AG04450 (cell line): ENCODE data around the gene SHROOM2. TPM values are rescaled to one million over a fixed set of nuclear protein-coding genes. Genes with fewer than 3 reads are reported as not detected.
"Not testable (repeated sequence)": the region's sequence is repeated elsewhere in the genome, so short reads cannot be mapped to it uniquely, and the experiment has no call there.

Source experiments
- CTCF ChIA-PET: fragments of 300-600, 350-600 bp; formaldehyde crosslinking; extraction: SDS; loops from one replicate; lab custom pipeline; 2022; ENCODE audit warnings: antibody characterized with exemption, inconsistent platforms; lab: Charles Lee
- POLR2A ChIA-PET: fragments of 350-600 bp; formaldehyde crosslinking; extraction: SDS; loops from one replicate; lab custom pipeline; 2021; ENCODE audit warnings: antibody characterized with exemption, inconsistent platforms; lab: Yijun Ruan, JAX
- DNase-seq: peaks from one replicate; pipeline ENCODE4 v3.0.0-alpha.2; 2011; ENCODE audit warnings: low read depth, low spot score
- H3K27ac ChIP-seq: one replicate; pipeline ENCODE4 v1.5.1; 2012; ENCODE audit warnings: low read depth, low read length, control low read depth
- H3K27me3 ChIP-seq: one replicate; pipeline ENCODE4 v1.6.0; 2012; ENCODE audit warnings: low read length; ENCODE audit not compliant: control insufficient read depth, insufficient read depth
- H3K4me3 ChIP-seq: 2 replicates; pipeline ENCODE4 v1.5.1; 2011; ENCODE audit warnings: mild to moderate bottlenecking, low read depth, low read length, control low read depth
- H3K9me3 ChIP-seq: 2 replicates; pipeline ENCODE4 v1.5.1; 2012; ENCODE audit warnings: low read length; ENCODE audit not compliant: control insufficient read depth, insufficient read depth
- CTCF ChIP-seq: IDR thresholded peaks from 2 replicates; pipeline ENCODE4 v1.5.1; 2011; ENCODE audit warnings: low read depth, low read length, control low read depth, inconsistent platforms
- polyA plus RNA-seq: library from polyadenylated mRNA; depleted of rRNA; stranded (reverse); fragments of >200 nt; gene quantifications from 2 replicates; pipeline ENCODE4 v1.2.3, GENCODE V29; 2011

SHROOM2 gene
- polyA plus RNA-seq, 1 experiment: 9.9 TPM

DNA sequence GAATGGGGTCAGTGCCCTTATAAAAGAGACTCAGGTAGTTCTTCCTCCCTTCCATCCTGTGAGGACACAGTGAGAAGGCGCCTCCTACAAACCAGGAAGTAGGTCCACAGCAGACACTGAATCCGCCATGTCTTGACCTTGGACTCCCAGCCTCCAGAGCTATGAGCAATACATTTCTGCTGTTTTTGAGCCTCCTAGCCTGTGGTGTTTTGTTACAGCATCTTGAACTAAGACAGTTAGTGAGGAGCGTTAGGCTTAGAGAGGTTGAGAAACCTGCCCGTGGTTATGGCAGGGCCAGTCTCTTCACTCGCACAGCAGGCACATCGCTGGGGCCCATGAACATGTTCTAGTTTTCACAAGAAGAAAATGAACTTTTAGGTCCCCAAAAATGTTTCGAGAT lies 19.7 kb downstream of the SHROOM2 start:
- CTCF ChIA-PET: no interaction called here
- Histone ChIP-seq H3K27ac (no peak overlapping the region), H3K4me3 (no peak overlapping the region), H3K27me3 (no peaks in the 10 kb centered on the region), H3K9me3 (no peaks in the 10 kb centered on the region)
- POLR2A ChIA-PET: no interaction called here
- no peak for TF ChIP-seq CTCF
- DNase-seq: no peak

DNA sequence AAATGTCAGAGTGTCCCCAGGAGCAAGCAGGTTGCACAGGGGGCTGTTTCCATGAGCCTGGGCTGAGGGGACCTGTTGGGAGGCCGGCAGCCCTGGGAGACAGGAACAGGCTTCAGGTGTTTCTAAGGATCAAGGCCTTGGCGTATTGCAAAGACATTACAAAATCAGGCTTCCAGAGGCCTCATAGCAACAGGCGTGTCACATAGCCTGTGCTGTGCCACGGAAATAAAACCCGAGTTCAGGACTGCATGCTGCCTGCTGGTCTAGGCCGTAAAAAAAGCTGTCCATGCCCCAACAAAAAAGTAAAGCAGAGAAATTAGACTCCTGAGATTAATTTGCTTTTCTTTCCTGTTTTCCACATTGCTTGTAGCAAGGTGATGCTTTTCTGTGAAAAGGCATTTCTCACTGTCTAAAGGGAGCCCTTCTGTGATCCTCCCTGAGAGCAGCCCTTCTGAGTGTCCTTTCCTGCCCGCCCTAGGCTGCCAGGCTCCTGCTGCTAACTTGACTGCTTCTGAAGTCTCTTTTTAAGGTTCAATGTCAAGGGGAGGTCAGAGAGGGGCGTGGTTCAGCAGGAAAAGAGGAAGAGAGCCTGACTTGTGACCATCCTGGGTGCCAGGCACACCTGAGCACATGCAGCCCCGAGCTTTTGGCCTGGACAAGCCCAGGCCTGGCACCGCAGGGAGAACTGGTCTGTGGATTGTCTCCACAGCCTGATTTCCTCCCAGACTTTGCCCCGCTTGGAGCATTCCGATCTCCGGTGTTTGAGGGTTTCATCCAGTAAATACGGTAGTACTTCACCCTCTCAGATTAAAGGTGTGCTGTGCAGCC lies 21.3 kb downstream of the SHROOM2 start:
- no peaks in the 10 kb centered on the region for H3K27me3 ChIP-seq
- POLR2A ChIA-PET: no interaction called here
- CTCF ChIA-PET: no interaction called here
- H3K4me3 ChIP-seq: no peak overlapping the region
- H3K9me3 ChIP-seq: no peaks in the 10 kb centered on the region
- DNase-seq: no peak
- H3K27ac ChIP-seq: no peak overlapping the region
- TF ChIP-seq CTCF: no peak

GRCh38 chrX:9809876-9810275 lies 23.6 kb downstream of the SHROOM2 start:
- CTCF ChIA-PET, POLR2A ChIA-PET, H3K27ac ChIP-seq, DNase-seq, H3K4me3 ChIP-seq, H3K9me3 ChIP-seq, H3K27me3 ChIP-seq: not testable (repeated sequence)

DNA sequence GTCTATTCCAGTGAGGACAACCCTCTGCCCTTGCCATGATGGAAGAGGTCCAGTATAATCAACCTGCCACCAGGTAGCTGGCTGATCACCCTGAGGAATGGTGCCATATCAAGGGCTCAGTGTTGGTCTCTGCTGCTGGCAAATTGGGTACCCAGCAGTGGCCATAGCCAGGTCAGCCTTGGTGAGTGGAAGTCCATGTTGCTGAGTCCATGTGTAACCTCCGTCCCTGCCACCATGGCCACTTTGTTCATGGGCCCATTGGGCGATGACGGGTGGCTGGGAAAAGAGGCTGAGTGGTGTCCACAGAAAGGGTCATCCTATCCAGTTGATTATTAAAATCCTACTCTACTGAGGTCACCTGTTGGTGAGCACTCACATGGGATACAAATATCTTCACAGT lies 24.9 kb downstream of the SHROOM2 start:
- H3K4me3 ChIP-seq, POLR2A ChIA-PET, H3K27me3 ChIP-seq, DNase-seq, CTCF ChIA-PET, H3K27ac ChIP-seq, H3K9me3 ChIP-seq: not testable (repeated sequence)

- no peak for DNase-seq
- CTCF ChIA-PET: no interaction called here
- no peak overlapping the region for H3K27ac ChIP-seq
- no peaks in the 10 kb centered on the region for H3K9me3 ChIP-seq
- no peak for TF ChIP-seq CTCF
- POLR2A ChIA-PET: no interaction called here
- H3K27me3 ChIP-seq: peaks cover 2% of the 10 kb centered on the region
- no peak overlapping the region for H3K4me3 ChIP-seq
Measured at GRCh38 chrX:9816084-9816700, 30.0 kb downstream of the SHROOM2 start.

DNA sequence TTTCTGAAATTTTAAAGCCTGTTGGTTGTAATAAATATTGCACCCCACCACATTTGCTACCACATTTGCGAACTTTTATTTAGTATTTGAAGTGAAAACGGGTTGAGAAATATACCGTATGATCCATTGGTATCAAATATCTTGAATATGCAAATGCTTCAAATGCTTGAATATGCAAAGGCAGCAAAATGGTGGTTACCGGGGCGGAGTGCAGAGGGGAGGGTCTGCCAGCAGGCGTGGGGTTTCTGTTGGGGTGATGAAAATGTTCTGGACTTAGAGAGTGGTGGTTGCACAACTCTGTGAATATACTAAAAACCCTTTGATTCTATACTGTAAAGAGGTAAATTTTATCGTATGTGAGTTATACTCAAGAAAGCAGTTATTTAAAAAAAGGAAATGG lies 35.3 kb downstream of the SHROOM2 start:
- CTCF ChIA-PET: no interaction called here
- no peak for TF ChIP-seq CTCF

More for the DNA sequence above, 35.3 kb downstream of the SHROOM2 start:
- H3K9me3 ChIP-seq: no peaks in the 10 kb centered on the region
- no peak for DNase-seq
- POLR2A ChIA-PET: no interaction called here
- H3K4me3 ChIP-seq: no peak overlapping the region
- H3K27ac ChIP-seq: no peak overlapping the region
- H3K27me3 ChIP-seq: peaks cover 2% of the 10 kb centered on the region
